Stimulated activated CD8-positive, alpha-beta memory T cell treated with anti-CD3 and anti-CD28 coated beads, Interleukin-7, amount 100 ng/mL, for 48 hours (primary cell): ENCODE measurements around the gene TRPM3.

ENCODE experiments used
- DNase-seq, 2 donors: peaks; one replicate each; pipeline ENCODE4 v3.0.0-alpha.2; 2020; ENCODE audit warnings: low read depth in 1 of 2; ENCODE audit errors: extremely low read depth in 1 of 2

TRPM3 gene

DNA sequence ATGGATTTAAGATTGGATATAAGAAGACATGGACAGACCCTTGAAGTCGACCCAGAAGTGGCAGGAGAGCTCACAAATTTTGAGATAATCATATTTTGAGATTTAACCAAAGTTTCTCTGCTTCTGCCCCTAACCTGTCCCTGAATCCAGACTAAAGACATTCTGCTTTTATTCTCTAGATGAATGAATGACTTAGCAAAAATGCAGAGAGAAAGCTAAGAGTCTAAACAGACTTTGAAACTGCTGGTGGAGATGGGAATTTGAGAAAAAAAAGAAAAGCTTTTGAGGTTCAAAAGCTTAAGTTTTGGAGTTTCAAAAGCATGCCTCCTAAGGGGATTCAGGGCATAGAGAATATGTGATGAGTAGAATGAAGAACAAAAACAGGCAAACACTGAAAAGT is 621.8 kb downstream of the TRPM3 start:
- no peak for DNase-seq

DNA sequence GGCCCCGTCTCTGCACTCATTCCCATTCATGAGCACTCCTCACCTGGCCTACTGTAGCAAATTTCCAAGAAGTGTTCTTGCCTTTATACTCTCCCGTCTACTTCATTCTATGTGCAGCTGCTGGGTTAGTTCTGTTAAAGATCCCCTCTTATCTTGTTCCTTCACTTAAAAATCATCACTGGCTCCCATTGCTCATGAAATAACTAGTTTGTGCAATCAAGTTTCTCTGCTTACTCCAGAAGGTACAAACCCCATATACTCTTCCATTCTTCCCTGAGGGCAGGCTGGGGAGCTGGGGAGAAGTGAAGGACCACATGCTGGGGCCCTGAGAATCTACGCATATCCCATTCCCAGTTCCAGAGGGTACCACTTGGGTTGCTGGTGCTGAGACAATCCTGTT is 622.6 kb downstream of the TRPM3 start:
- DNase-seq, result no peak

DNA sequence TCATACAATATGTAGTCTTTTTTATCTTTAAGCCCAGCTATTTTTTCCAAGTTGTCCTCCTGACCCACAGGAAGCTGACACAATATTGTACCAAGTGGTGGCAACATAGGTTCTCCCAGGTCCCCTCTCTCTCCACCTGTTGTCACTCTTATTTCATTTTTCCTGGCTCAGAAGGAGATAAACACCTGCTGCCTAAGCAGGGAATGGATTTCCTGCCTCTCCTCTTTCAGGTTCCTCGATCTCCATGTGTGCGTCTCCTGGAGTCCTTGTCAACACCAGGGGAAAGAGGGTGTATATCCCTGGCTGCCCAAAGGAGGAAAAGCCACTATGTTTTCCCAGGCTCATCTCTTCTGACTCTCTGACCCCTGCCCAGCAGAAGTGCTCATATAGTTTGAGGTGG is 625.2 kb downstream of the TRPM3 start:
- DNase-seq, result no peak

DNA sequence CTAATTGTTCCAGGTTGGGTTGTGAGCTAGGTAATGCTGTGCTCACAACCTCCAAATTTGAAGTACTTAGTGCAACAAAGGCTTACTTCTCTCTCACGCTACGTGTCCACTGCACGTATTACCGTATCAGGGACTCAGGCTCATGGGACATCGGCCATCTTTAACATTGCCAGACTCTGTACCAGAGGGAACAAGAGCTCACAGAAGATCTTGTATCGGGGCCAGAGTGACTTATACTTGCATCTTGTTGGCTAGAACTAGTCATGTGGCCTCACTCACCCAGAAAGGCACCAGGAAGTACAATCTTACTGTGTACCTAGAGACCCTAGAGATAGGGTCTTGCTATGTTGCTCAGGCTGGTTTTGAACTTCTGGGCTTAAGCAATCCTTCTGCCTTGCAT is 625.9 kb downstream of the TRPM3 start:
- DNase-seq, result no peak

DNA sequence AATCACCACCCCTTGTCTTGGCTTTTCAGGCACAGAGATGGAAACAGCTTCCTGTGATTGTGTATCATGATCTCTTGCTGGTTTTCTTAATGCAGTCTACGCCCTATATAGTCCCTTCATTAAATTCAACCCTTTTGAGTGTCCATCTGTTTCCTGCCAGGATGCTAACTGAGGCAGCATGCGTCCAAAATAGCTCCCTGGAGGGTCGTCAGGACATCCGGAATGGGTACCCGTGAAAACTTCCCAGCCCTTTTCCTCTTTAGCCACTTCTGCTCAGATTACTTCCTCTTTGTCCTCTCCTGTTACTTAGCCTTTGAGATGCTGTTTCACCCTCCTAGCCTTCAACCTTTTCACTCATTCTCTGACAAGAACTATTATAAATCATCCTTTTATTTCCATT is 627.2 kb downstream of the TRPM3 start:
- DNase-seq, result no peak

DNA sequence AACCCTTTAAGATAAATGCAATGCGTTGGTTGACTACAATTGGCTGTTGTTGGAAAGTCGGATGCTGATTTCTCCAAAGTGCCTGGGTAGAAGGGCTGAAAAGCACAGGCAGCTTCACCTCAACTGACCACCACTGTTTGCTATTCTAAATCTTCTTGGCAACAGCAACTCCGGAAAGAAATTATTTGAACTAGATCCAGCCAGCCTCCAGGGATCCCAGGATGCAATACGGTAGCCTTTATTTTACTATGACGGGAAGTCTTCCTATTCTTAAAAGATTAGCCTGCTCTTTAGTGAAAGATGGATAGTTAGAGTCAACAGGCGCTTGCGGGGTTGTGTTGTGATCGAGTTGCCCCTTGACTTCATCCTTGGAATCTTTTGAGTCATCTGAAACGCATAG is 628.4 kb downstream of the TRPM3 start:
- DNase-seq, result no peak

DNA sequence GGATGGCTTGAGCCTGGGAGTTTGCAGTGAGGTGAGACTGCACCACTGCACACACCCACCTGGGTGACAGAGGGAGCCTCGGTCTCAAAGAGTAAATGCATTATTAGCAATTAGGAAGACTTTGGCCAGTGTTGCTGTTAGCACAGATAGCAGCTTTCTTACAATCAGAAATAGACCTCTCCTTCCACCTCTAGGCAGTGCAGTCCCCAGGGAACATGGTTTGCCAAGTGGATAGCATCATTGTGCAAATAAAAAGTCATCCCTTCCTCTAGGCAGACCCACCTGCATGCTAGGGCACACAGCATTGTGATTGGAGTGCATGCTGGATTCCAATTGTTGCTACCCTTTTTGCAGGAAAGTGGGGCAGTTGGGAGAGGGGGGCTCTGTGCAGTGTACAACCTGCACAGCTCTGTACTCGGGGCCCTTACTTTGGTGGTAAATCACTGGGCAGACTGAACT is 629.1 kb downstream of the TRPM3 start:
- DNase-seq, result no peak

DNA sequence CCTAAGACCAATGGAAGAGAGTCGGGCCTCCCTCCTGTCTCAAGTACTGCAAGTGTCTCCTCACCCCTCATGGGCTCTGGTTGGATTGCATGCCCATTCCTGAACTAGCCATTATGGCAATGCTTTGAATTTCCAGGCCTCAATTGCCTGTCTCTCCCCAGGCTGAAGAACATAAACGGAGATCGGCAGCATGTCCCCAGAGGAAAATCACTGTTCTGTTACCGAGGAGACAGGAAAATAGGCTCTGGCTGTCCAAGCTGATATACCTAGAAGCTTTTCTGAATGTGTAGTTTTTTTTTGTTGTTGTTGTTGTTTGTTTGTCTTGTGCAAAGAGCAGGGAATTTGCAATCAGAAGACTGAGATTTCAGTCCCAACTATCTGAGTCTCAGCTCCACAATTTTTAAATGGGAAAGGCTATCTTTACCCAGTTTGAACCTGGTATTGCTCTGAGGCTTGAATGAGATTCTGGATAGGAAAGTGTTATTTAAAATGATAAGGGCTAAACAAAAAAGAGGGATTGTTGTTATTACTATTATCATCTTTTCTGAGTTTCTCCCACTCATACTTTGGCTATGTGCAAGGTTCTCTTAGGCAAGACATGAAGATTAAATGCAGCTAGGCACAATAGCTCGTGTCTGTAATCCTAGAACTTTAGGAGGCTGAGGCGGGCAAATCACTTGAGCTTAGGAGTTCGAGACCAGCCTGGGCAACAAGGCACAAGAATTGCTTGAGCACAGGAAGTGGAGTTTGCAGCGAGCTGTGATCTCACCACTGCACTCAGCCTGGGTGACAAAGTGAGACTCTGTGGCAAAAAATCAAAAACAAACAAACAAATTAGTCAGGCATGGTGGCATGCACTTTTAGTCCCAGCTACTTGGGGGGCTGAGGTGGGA is 629.7 kb downstream of the TRPM3 start:
- no peak for DNase-seq

DNA sequence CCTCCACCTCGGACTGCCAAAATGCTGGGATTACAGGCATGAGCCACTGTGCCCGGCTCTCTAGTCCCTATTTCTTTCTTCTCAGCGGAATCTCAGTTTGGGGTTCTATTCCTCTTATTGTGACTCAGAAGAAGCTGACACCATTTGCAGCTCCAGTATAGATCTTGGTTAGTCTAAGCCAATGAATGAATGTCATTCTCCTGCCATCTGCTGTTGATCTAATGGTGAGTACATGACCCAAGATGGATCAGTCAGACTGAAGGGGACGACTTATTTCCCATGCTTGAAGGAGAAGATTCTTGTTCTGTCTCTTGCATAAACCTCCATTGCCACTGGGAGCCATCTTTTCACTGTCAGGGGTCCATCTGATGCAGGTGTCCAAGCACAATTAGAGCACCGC is 630.9 kb downstream of the TRPM3 start:
- no peak for DNase-seq

DNA sequence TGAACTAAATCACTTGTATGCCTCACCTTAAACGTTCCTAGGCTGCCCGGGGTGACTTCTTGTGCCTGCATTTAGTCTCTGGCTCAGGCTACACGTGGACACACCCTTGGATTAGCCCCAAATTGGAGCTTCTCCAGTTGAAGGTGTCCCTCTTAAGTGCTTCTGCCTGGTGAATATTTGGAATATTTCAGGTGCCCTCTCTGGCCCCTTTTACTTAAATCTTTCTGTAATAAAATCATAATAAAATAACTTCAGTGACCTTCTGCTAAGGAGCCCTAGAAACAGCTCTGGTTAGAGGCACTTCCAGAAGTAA is 632.7 kb downstream of the TRPM3 start:
- DNase-seq, result no peak

DNA sequence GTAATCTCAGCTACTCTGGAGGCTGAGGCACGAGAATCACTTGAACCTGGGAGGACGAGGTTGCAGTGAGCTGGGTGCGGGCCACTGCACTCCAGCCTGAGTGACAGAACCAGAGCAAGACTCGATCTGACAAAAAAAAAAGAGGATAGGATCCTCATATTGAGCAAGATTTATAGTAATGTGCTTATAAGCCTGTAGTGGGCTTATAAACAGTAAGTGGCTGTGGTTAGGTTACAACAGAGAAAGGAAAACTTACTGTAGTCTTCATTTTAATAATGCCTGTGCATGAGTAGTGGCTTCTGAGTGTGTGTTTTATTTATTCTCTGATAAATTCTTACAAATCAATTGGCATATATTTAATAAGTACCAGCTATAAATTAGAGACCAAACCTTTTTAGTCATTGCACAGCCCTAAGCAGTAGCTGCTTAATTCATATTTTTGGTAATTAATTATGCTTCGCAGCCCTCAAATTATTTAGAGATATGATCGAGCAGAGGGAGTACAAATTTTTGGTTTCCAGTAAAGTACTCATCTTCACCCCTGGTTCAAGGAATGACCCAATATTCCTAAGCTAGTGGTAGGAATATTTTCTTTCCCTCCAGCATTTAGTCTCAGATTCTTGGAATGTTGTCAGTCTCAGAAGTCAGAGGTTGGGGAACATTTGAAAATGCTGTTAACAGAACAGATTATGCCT is 633.2 kb downstream of the TRPM3 start:
- DNase-seq, result no peak

DNA sequence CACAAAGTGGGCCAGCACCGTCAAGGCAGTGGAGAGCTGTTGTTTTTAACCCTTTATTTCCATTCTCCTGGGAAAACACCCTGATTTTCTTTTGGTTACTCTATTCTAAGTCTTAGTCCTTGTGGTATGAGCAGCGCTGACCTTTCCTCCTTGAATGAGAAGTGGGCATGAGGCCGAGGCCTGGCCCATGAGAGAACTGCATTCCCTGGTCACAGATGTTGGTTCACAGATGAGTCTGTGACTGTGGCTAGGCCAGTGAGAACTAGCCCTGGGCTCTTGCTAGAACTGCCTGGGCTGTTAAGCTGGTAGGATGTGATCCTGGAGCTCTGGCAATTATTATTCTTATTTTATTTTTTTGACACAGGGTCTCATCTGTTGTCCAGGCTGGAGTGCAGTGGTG is 635.3 kb downstream of the TRPM3 start:
- DNase-seq, result no peak

DNA sequence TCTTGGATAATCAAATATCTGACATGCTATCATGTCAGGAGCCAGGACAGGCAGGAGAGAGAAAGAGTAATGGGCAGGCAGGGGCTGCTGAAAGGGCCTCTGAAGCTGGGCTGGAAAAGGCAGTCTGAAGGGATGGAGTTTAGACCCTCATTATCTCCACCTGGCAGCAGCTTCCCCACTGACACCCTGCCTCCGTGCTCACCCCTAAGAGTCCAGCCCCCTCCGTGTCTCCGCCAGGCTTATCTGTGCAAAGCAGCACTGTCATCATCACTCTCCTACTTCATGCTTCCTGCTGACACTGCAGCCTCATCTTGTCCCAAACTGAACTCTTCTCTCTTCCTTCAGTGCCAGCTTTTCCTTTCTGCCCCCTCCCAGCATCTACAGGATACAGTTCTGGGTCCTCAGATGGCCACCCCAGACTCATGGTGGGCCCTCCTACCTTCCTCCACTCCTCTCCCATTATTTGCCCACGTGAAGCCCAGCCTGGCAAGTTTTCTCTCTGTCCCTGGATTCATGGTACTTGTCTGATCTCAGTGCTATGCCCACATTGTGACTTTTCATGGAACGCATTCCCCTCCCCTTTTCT is 636.1 kb downstream of the TRPM3 start:
- no peak for DNase-seq

DNA sequence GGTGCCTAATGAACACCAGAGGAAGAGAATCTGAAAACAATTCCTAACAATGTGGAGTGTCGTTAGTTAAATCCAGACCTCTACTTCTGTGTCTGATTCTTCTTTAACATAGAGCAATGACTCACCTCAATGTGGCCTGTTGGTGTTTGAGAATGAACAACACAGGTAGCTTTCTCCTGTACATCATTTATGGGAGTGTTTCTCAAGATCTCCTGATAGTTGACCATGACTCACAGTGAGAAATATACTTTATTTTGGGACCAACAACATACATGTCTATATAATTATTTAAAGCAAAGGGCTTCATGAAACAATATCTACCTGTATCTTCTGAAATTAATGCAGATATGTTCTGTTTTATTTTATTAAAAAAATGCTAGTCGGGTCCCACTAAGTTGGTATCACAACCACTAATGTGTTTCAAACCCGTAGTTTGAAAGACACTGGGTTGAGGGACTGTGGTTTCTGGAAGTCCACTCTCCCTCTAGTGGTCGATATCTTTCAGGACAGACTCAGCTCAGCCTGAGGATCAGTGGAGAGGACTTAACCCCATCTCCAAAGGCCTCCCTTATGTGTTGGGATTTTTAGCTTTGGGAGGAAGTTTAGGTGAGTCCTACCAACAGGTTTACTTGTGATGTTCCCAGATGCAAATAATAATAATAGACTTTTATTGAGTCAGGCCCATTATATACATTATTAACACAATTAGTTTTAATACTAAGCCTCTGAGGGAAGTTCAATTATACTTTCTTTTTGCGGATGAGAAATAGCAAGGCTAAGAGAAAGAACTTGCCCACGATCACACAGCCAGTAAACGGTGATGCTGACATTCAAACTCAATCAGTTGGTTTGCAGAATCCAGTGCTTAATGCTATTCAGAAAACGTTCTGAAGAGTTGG is 636.9 kb downstream of the TRPM3 start:
- DNase-seq, result no peak

DNA sequence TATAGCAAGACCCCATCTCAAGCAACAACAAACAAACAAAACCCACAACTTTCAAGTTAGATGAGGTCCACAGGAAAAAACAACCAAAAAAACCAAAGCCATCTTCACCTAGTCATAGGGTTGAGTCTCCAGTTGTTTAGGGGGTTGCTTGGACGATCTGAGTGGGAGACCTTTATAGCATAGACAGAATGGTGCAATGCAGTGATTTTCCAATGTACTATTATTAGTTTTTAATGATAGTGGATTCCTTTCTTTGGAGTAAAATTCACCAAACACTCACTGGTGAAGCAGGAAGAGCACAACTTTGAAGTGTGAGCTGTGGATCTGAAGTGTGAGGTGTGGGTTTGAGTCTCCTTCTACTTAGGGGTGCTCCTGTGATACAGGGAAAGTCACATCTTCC is 640.0 kb downstream of the TRPM3 start:
- DNase-seq, result no peak

DNA sequence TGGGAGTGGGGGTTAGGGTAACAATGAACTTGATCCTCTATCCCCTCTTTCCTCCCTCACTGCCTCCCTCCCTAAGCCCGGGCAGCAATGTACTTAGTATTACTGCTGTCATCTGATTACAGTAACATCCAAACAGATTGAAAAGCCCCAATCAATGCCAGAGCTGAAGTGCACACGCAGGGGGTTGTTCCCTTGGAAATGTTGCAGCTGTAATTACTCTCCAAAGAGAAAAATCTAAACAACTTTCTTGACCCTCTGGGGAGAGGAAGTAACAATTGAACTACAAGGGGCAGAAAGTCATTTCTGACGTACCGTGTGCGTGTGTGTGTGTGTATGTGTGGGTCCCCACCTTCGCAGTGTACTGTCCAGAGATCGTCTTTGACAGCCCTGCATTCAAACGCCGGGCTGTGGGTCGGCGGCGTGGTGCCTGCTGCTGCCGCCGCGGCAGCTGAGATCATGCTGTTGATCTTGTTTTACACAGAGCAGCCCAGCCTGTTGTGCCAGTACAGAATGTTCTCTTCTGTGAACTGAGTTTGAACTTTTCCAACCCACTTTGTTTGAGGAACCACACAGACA is 640.9 kb downstream of the TRPM3 start:
- DNase-seq, result no peak

DNA sequence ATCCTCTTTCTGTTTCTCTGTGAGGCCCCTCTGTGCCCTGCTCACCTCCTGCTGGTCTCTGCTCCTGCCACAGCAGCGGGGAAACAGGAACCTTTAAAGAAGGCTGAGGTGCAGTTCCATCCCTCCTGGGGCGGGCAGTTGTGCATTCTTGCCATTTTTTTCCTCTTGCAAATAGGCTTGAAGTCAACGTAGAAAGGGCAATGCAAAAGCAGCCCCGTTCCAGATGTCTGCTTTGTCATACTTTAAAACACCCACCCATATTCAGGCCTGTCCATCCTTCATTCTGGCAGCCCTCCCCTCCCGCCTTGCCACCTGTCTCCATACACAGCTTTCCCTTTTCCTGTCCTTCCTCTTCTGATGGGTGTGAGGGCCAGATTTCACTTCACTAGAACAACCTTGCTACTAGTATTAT is 641.5 kb downstream of the TRPM3 start:
- no peak for DNase-seq
